H1 (cell line): ENCODE results near the gene LIN37. TPM values are rescaled to one million over a fixed set of nuclear protein-coding genes. Genes with fewer than 3 reads are reported as not detected.

ENCODE experiments used
- CTCF ChIA-PET: fragments of 300-600 bp; sonication (Branson Sonifier 250); formaldehyde crosslinking; loops from one replicate; lab custom pipeline; 2021; ENCODE audit not compliant: partially characterized antibody; lab: Charles Lee
- POLR2A ChIA-PET: fragments of 300-600 bp; sonication (Branson Sonifier 250); formaldehyde crosslinking; loops from one replicate; lab custom pipeline; 2021; ENCODE audit warnings: inconsistent platforms; ENCODE audit not compliant: partially characterized antibody; lab: Charles Lee
- DNase-seq, 2 experiments: peaks; one replicate each; pipeline versions ENCODE4 v3.0.0 to v3.0.0-alpha.2; 2010 to 2022; ENCODE audit warnings: low spot score in 2 of 2, low read depth in 1 of 2, mixed read lengths in 1 of 2
- FAIRE-seq: peaks from 2 replicates; lab custom pipeline; 2011; peaks lifted over from hg19 to GRCh38; lab: Jason Lieb, UNC
- H2AFZ ChIP-seq: 2 replicates; pipeline ENCODE4 v1.8.1; 2012; ENCODE audit warnings: low read length, inconsistent platforms
- H2AK5ac ChIP-seq: 2 replicates; pipeline ENCODE4 v1.6.1; 2013; ENCODE audit warnings: low read depth, low read length
- H2BK120ac ChIP-seq: replicated peaks from 2 replicates; pipeline ENCODE3; 2013; ENCODE audit warnings: low read depth, low read length, inconsistent platforms
- H2BK12ac ChIP-seq: 2 replicates; pipeline ENCODE4 v1.6.1; 2013; ENCODE audit warnings: low read depth, low read length
- H2BK15ac ChIP-seq: 2 replicates; pipeline ENCODE4 v1.6.1; 2013; ENCODE audit warnings: low read length
- H2BK20ac ChIP-seq: 2 replicates; pipeline ENCODE4 v1.6.1; 2013; ENCODE audit warnings: low read length
- H2BK5ac ChIP-seq: 2 replicates; pipeline ENCODE4 v1.6.1; 2013; ENCODE audit warnings: low read depth, low read length
- H3K14ac ChIP-seq: 2 replicates; pipeline ENCODE4 v1.6.1; 2013; ENCODE audit warnings: inconsistent platforms; ENCODE audit not compliant: insufficient read length
- H3K18ac ChIP-seq: 2 replicates; pipeline ENCODE4 v1.6.1; 2013; ENCODE audit warnings: low read length; ENCODE audit errors: extremely low read depth
- H3K23ac ChIP-seq: 2 replicates; pipeline ENCODE4 v1.6.1; 2013; ENCODE audit warnings: inconsistent platforms; ENCODE audit not compliant: insufficient read length
- H3K23me2 ChIP-seq: 2 replicates; pipeline ENCODE4 v1.6.1; 2013; ENCODE audit warnings: low read depth, low read length
- H3K27ac ChIP-seq: 2 replicates; pipeline ENCODE4 v1.6.1; 2011; ENCODE audit warnings: low read depth, low read length, inconsistent platforms
- H3K27me3 ChIP-seq, 4 experiments: replicated peaks in 1 of 4; 1 replicate in 1 of 4; 2 replicates in 3 of 4; pipeline versions ENCODE4 v1.6.1 to v1.8.1; 2011 to 2013; ENCODE audit warnings: low read length in 3 of 4, mild to moderate bottlenecking in 3 of 4, inconsistent platforms in 2 of 4, mixed read lengths in 2 of 4, moderate library complexity in 1 of 4; ENCODE audit not compliant: control insufficient read depth in 3 of 4, insufficient read depth in 3 of 4; ENCODE audit errors: extremely low read depth in 1 of 4
- H3K36me3 ChIP-seq, 4 experiments: 2 replicates each; pipeline versions ENCODE4 v1.6.1 to v1.8.1; 2011 to 2013; ENCODE audit warnings: mild to moderate bottlenecking in 4 of 4, low read length in 3 of 4, moderate library complexity in 2 of 4, control low read depth in 1 of 4, inconsistent platforms in 1 of 4; ENCODE audit not compliant: insufficient read depth in 4 of 4, control insufficient read depth in 2 of 4
- H3K4ac ChIP-seq: replicated peaks from 2 replicates; pipeline ENCODE3; 2013; ENCODE audit warnings: low read length, low read depth, mixed read lengths, inconsistent platforms; ENCODE audit not compliant: insufficient read length
- H3K4me1 ChIP-seq, 4 experiments: replicated peaks in 1 of 4; 1 replicate in 1 of 4; 2 replicates in 3 of 4; pipeline versions ENCODE4 v1.6.1 to v1.8.1; 2011 to 2013; ENCODE audit warnings: low read length in 3 of 4, inconsistent platforms in 2 of 4, mixed read lengths in 1 of 4; ENCODE audit not compliant: insufficient read depth in 4 of 4, control insufficient read depth in 3 of 4
- H3K4me2 ChIP-seq, 2 experiments: 2 replicates each; pipeline versions ENCODE4 v1.6.1 to v1.8.1; 2011 to 2013; ENCODE audit warnings: low read depth in 2 of 2, low read length in 2 of 2, control low read depth in 1 of 2, inconsistent platforms in 1 of 2, mild to moderate bottlenecking in 1 of 2; ENCODE audit not compliant: insufficient read depth in 1 of 2
- H3K4me3 ChIP-seq, 4 experiments: fragments of 200-600, 300-600 bp in 1 of 4; sonication (generic), shearing (Covaris generic), sonication (Bioruptor Twin) in 1 of 4; 2 replicates each; pipeline versions ENCODE4 v1.5.1 to v1.8.1; 2011 to 2016; ENCODE audit warnings: low read length in 4 of 4, low read depth in 3 of 4, control low read depth in 2 of 4, inconsistent platforms in 2 of 4, mild to moderate bottlenecking in 2 of 4, mixed read lengths in 1 of 4, moderate library complexity in 1 of 4; ENCODE audit not compliant: insufficient read depth in 2 of 4; ENCODE audit errors: extremely low read depth in 1 of 4
- H3K56ac ChIP-seq: replicated peaks from 2 replicates; pipeline ENCODE3; 2013; ENCODE audit warnings: low read depth, mild to moderate bottlenecking, mixed read lengths, low read length, inconsistent platforms; ENCODE audit not compliant: insufficient read length
- H3K79me1 ChIP-seq: 2 replicates; pipeline ENCODE4 v1.6.1; 2013; ENCODE audit warnings: low read depth, low read length, control low read depth
- H3K79me2 ChIP-seq, 2 experiments: 2 replicates each; pipeline versions ENCODE4 v1.6.1 to v1.8.1; 2012 to 2013; ENCODE audit warnings: low read length in 2 of 2, mild to moderate bottlenecking in 2 of 2, inconsistent platforms in 1 of 2; ENCODE audit not compliant: insufficient read depth in 2 of 2, control insufficient read depth in 1 of 2
- H3K9ac ChIP-seq, 4 experiments: replicated peaks in 1 of 4; 1 replicate in 1 of 4; 2 replicates in 3 of 4; pipeline versions ENCODE4 v1.6.1 to v1.8.1; 2011 to 2013; ENCODE audit warnings: low read depth in 3 of 4, low read length in 3 of 4, control low read depth in 2 of 4, mild to moderate bottlenecking in 2 of 4, moderate library complexity in 2 of 4, inconsistent platforms in 1 of 4; ENCODE audit errors: extremely low read depth in 1 of 4
- H3K9me3 ChIP-seq, 2 experiments: 2 replicates each; pipeline versions ENCODE4 v1.6.1 to v1.8.1; 2012 to 2013; ENCODE audit warnings: mild to moderate bottlenecking in 2 of 2, moderate library complexity in 2 of 2, control low read depth in 1 of 2, inconsistent platforms in 1 of 2, low read depth in 1 of 2, low read length in 1 of 2, mixed read lengths in 1 of 2; ENCODE audit not compliant: insufficient read depth in 2 of 2
- H4K20me1 ChIP-seq, 2 experiments: replicated peaks in 1 of 2; 2 replicates each; pipeline versions ENCODE3 to v1.8.1; 2011 to 2013; ENCODE audit warnings: inconsistent platforms in 2 of 2, low read length in 2 of 2, mild to moderate bottlenecking in 1 of 2; ENCODE audit not compliant: insufficient read depth in 2 of 2, control insufficient read depth in 1 of 2
- H4K5ac ChIP-seq: 2 replicates; pipeline ENCODE4 v1.6.1; 2013; ENCODE audit warnings: low read length, low read depth, mixed read lengths, inconsistent platforms; ENCODE audit not compliant: insufficient read length
- H4K8ac ChIP-seq: 2 replicates; pipeline ENCODE4 v1.8.0; 2013; ENCODE audit warnings: mild to moderate bottlenecking, moderate library complexity, low read length, inconsistent platforms; ENCODE audit not compliant: insufficient read depth; ENCODE audit errors: extremely low read depth
- H4K91ac ChIP-seq: replicated peaks from 2 replicates; pipeline ENCODE3; 2013; ENCODE audit warnings: low read length, mixed read lengths, inconsistent platforms; ENCODE audit not compliant: insufficient read length
- BRCA1 ChIP-seq: IDR thresholded peaks from 2 replicates; pipeline ENCODE4 v1.6.1; 2012; ENCODE audit warnings: low read depth, low read length, improper control_type of control experiment
- CBX5 ChIP-seq: fragments of 300-800, 300-1000 bp; sonication (generic); IDR thresholded peaks from 2 replicates; pipeline ENCODE4 v1.7.1; 2016; ENCODE audit warnings: antibody characterized with exemption, low read length, low read depth
- JUND ChIP-seq: IDR thresholded peaks from 2 replicates; pipeline ENCODE4 v1.6.1; 2011; ENCODE audit warnings: mild to moderate bottlenecking, improper control_type of control experiment, low read length
- RNF2 ChIP-seq: fragments of 200-900, 300-1000 bp; sonication (generic); IDR thresholded peaks from 2 replicates; pipeline ENCODE4 v1.7.1; 2016; ENCODE audit warnings: borderline replicate concordance, low read depth, mild to moderate bottlenecking, antibody characterized with exemption, low read length; ENCODE audit not compliant: poor library complexity, severe bottlenecking; ENCODE audit errors: missing control alignments
- SUZ12 ChIP-seq: fragments of 200-600 bp; sonication (generic); IDR thresholded peaks from 2 replicates; pipeline ENCODE4 v1.6.1; 2012; ENCODE audit warnings: mild to moderate bottlenecking, inconsistent platforms, low read length, moderate library complexity, mixed read lengths
- TCF12 ChIP-seq: IDR thresholded peaks from 2 replicates; pipeline ENCODE4 v1.6.1; 2011; ENCODE audit warnings: low read depth, mild to moderate bottlenecking, low read length
- WGBS, 2 experiments: shearing (Covaris generic) in 1 of 2; methylation state at CpG; one replicate each; pipeline versions ENCODE4 v1.1.6 to v1.1.7; 2013 to 2015; ENCODE audit warnings: low lambda C conversion rate in 2 of 2, mixed read lengths in 2 of 2, inconsistent platforms in 1 of 2, low coverage in 1 of 2, missing lambda C conversion rate in 1 of 2; ENCODE audit not compliant: insufficient replicate concordance in 2 of 2, insufficient coverage in 1 of 2, insufficient read length in 1 of 2; ENCODE audit errors: extremely low coverage in 1 of 2, missing lambda C conversion rate in 1 of 2; 5-methylcytosine and 5-hydroxymethylcytosine counted together
- polyA plus RNA-seq, 7 experiments: library from polyadenylated mRNA; depleted of rRNA in 3 of 7; stranded (reverse) in 5 of 7; unstranded in 2 of 7; fragments of >200 nt in 5 of 7; fragments of 200-250 nt in 2 of 7; gene quantifications; 1 replicate in 5 of 7; 2 replicates in 1 of 7; 4 replicates in 1 of 7; pipeline versions ENCODE4 v1.2.1 to v1.2.3, GENCODE V29; 2011 to 2013; ENCODE audit warnings: missing spikeins in 2 of 7, mixed read lengths in 2 of 7
- total RNA-seq: library from RNA; stranded (reverse); fragmentation: NEBNext Ultra II Directional; extraction: Animal tissue kit (Norgen Biotek cat#: 25700); gene quantifications from 2 replicates; pipeline ENCODE4 v1.2.1, GENCODE V29; 2021
- TF ChIP-seq, protein P1 (sequence below): IDR thresholded peaks from 2 replicates; pipeline ENCODE4 v1.6.1; 2011; ENCODE audit warnings: low read length, improper control_type of control experiment

The LIN37 gene
- total and polyA plus RNA-seq, 2 of the 8 experiments (the other 6 are each of a cell fraction or from before 2014, with no cell fraction given): 3.8 to 9.8 TPM

DNA sequence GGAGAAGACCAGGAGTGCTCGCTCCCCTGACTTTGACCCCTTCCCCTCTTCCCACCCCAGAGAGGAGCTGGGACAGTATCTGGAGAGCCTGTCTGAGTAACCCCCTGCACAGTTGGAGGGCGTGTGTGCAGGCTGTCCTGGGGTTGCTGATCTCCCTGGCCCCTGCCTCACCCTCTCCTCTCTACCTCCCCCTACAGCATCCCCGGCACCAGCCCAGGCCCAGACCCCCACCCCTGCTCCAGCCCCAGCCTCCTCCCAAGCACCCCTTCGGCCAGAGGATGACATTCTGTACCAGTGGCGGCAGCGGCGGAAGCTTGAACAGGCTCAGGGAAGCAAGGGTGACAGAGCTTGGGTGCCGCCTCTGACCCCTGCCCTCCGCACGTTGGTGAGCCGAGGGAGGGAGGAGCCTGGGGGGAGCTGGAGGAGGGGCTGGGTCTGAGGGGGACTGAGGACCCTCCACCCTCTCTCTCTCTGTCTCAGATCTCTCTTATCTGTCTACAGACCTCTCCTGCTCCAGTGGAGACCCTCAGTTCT lies 18.3 kb downstream of the LIN37 start:
- Histone ChIP-seq H2BK15ac (no peak overlapping the region), H2AK5ac (no peak overlapping the region), H3K9me3 (no peaks in the 10 kb centered on the region), H3K18ac (no peak overlapping the region), H3K4me2 (no peak overlapping the region; a peak in 1 of 4 replicates), H2AFZ (no peak overlapping the region), H3K4ac (no peak overlapping the region), H3K27me3 (no peaks in the 10 kb centered on the region), H3K14ac (no peak overlapping the region), H4K91ac (no peak overlapping the region), H3K4me1 (peaks cover 0 to 13% (median 7%) of the 10 kb centered on the region in 4 experiments; a peak in 5 of 7 replicates), H3K56ac (no peak overlapping the region), H3K27ac (no peak overlapping the region), H3K23ac (no peak overlapping the region), H3K23me2 (no peaks in the 10 kb centered on the region; the same call in 1 of the 2 replicates), H4K8ac (peak overlapping the region; percentile 65; the same call in 1 of the 2 replicates), H2BK12ac (no peak overlapping the region), H2BK20ac (no peak overlapping the region), H3K79me1 (no peaks in the 10 kb centered on the region; the same call in 1 of the 2 replicates), H4K5ac (no peak overlapping the region), H4K20me1 (peaks cover 4 to 5% of the 10 kb centered on the region in 2 experiments), H2BK120ac (no peak overlapping the region), H3K9ac (no peak overlapping the region), H3K79me2 (no peaks in the 10 kb centered on the region), H2BK5ac (no peak overlapping the region), H3K4me3 (no peak overlapping the region), H3K36me3 (peaks cover 0 to 12% (median 5%) of the 10 kb centered on the region in 4 experiments; a peak in 5 of 8 replicates)
- TF ChIP-seq RNF2 (no peak), BRCA1 (no peak), SUZ12 (no peak), CBX5 (no peak), JUND (no peak), TCF12 (no peak)
- TF ChIP-seq, protein P1, sequence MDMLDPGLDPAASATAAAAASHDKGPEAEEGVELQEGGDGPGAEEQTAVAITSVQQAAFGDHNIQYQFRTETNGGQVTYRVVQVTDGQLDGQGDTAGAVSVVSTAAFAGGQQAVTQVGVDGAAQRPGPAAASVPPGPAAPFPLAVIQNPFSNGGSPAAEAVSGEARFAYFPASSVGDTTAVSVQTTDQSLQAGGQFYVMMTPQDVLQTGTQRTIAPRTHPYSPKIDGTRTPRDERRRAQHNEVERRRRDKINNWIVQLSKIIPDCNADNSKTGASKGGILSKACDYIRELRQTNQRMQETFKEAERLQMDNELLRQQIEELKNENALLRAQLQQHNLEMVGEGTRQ: no peak
- ChIA-PET POLR2A (interaction anchor here (0.8 to 2.8 kb wide), 8 partner anchors 10 to 117 kb away, joined by 3 to 11 read pairs (median 4); partner anchors contain the start of genes HSPB6, IGFLR1, LIN37 and PROSER3), CTCF (interaction anchor here (0.9 to 2.5 kb wide), 4 partner anchors 9 to 53 kb away, joined by 3 to 9 read pairs (median 4); no protein-coding TSS in a partner anchor)
- DNase-seq: no peak
- WGBS, 2 experiments: 83% methylated on average over 8 of the region's 11 CpGs; no CpG with 5 or more reads in 1 of the 2 experiments
- no peak for FAIRE-seq
